HG03097 (cell line): Measurements from ENCODE around the gene VPS37B.
"Not testable (repeated sequence)": the region's sequence is repeated elsewhere in the genome, so short reads cannot be mapped to it uniquely, and the experiment has no call there.

Source experiments
- ATAC-seq: cut with Tn5 transposase; IDR thresholded peaks from one replicate; pipeline ENCODE4 v1.9.1; 2021; ENCODE audit not compliant: unreplicated experiment, low FRiP score

Gene VPS37B, protein sequence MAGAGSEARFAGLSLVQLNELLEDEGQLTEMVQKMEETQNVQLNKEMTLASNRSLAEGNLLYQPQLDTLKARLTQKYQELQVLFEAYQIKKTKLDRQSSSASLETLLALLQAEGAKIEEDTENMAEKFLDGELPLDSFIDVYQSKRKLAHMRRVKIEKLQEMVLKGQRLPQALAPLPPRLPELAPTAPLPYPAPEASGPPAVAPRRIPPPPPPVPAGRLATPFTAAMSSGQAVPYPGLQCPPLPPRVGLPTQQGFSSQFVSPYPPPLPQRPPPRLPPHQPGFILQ

DNA sequence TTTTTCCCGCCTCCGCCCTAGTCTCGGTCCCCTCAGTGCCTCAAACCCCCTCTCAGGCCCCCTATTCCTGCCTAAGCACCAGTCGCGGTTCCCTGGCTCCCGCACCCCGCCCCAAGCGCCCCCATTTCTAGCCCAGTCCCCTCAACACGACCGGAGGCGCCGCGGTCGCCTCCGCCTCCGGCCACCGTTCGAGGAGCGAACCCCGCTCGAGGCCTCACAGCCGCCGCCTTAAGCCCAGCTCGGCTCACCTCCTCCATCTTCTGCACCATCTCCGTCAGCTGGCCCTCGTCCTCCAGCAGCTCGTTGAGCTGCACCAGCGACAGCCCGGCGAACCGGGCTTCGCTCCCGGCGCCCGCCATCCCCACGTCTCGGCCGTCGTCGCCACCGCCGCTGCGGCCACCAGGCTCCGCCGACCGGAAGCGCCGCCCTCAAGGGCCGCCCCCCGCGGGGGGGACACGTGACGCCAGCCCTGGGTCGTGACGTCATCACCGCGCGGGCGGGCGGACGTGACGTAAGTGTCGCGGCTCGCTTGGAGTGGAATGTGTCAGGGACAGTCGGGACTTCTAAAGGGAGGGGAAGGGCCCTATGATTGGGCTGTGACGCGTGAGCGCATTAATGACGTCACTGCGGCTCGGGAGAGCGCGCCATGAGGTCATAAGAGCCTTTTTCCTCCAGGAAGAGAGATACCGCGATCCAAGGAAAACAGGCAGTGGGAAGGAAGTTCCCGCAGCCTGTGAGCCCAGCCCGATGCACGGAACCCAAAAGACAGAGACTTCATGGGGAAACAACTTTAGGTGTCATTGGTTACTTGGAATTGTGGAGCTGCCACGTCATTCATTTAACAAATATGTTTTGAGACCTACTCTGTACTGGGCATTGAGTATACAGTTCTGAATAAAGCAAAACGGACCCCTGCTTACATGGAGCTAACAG is at the start of gene VPS37B:
TSS of gene VPS37B (minus strand) at position 421 of the 933 bp plus-strand sequence. CDS start at position 359, 62 bp downstream.
- peak; percentile 36 for ATAC-seq

DNA sequence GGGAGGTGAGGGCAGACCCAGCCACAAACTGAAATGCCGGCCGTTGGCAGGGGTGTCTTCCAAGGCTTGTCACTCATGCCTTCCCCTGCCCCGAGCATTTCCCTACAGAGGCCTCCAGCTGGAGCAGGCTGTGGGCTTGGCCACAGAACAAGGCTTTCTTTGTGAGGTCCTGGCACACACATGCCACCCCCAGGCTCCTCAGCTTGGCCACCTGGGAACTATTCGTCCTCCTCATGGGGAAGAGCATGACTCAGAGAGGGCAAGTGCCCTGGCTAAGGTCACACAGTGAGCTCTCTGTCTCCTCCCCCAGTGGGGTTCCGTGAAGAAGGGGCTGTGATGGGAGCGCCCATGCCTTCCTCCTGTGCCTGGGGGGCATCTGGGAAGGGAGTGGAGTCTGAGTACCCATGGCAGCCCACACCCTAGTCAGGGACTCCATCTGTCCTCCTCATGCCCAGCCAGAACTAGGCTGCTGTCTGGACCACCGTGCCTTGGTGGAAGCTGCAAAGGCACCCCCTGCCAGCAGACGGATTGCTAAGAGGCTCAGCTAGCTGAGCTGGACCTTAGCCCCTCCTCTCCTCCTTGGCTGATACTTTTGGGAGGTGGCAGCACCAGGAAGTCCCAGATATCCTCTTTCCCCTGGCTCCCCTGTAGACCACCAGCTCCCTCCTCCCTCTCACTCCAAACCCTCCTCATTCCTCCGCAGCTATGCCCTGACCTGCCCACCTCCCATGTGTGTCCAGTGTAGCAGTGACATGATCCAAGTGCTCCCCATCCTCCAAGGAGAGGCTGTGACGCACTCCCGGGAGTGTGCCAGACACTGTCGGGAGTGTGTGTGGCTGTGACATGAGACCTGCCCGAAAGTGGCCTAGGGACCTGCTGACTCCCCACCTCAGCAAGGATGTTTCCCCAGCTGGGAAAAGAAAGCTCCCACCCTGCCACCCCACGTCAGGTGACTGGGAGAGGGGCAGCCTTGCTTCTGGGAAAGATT is 49.0 kb upstream of the VPS37B start:
- ATAC-seq = no peak

DNA sequence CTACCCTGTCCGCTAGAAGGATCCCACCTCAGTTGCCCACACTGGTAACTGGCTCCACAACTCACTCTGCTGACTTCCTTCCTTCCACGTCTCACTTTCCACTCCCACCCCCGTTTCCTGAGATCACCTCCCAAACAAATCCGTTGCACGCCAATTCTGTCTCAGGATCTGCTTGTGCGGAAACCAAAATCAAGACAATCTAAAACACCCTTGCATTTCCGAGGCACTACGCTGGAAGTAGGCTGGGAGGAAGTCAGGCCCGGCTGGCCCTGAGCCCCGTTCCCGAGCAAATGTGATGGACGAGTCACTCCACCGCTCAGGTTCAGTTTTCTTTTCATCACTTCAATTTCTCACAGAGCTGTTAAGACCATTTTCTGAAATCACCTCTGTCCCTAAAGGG is 47.3 kb upstream of the VPS37B start:
- no peak for ATAC-seq

DNA sequence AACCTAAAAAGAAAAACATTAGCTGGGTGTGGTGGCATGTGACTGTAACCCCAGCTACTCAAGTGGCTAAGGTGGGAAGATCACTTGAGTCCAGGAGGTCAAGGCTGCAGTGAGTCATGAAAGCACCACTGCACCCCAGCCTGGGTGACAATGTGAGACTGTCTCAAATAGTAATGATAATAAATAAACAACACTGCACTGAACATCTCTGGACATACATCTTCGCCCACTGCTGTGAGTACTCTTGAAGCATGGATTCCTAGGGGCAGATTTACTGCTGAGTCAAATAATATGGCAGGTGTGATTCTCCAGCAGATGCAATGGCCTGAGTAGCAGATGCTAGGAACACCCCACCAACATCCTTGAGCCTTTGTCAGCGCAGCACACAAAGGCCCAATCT is 46.7 kb upstream of the VPS37B start:
- ATAC-seq = no peak

DNA sequence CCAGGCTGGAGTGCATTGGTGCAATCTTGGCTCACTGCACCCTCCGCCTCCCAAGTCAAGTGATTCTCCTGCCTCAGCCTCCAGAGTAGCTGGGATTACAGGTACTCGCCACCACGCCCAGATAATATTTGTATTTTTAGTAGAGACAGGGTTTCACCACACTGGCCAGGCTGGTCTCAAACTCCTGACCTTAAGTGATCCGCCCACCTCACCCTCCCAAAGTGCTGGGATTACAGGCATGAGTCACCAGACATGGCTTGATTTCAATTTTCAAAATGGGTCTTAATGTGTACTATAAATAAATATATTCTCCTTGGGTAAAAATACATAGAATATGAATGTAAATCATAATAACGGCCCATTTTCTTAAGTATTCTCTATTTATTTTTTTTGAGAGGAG is 45.4 kb upstream of the VPS37B start:
- not testable (repeated sequence) for ATAC-seq

DNA sequence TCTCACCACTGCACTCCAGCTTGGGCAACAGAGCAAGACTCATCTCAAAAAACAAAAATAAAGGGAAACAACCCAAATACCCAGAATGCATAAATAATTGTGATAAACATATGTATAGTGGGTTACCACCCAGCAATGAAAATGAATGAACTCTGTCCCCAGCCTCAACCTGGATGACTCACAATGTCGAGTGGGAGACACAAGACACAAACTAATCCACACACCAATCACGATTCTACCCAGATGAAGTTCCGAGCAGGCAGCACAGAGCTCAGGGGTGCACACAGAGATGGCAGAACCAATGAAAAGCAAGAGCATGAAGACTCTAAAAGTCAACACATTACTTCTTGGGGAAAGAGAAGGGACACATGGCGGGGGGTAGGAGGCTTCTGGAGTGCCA is 43.2 kb upstream of the VPS37B start:
- no peak for ATAC-seq

DNA sequence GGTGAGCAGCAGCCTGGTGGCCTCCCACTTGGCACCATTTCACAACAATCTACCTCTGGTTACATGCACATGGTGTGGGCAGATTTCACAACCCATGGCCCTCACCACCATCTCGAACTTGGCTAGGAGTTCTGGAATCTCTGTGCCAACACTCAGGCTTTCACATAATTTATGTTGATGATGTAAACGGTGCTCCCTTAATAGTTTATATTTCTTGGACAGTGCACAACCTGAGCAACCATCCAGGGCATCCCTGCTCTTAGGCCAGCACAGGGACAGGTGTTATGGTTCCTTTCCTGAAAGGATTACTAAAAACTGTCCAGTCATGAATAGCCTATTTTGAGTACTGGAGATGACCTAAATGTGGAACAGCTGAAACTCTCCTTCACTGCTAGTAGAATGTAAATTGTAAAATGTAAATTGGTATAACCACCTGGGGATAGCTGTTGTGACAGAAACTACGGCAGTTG is 41.7 kb upstream of the VPS37B start:
- no peak for ATAC-seq

DNA sequence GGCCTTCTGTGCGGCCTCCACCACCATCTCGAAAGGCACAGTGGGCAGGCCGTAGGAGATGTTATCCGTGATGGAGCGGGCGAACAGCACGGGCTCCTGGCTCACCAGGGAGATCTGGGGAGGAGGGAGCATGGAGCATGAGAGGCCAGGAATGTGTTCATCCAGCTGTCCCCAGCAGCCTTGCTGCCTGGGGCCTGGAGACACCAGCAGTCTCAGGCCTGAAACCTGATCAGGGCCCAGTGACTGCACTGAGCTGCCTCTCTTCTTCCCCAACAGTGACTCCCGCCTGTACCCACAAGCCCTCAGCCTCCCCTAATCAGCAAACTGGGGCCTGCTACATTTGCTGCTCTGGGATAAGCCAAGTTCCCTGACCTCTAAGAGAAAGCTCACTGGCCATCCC is 39.4 kb upstream of the VPS37B start:
- no peak for ATAC-seq

DNA sequence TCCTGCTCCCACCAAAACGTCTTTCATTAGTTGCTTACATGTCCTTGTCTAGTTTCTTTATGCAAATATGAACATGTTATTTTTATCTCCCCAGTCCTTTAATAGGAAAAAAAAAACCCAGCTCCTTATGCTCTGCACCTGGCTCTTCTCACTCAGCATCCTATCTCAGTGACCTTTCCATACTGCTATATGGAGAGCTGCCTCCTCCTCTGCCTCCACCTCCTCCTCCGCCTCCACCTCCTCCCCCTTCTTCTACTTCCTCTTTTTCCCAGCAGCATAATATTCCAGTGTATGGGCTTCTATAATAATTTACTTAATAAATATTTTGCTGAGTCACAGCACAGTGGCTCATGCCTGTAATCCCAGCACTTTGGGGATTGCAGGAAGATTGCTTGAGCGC is 38.8 kb upstream of the VPS37B start:
- no peak for ATAC-seq

DNA sequence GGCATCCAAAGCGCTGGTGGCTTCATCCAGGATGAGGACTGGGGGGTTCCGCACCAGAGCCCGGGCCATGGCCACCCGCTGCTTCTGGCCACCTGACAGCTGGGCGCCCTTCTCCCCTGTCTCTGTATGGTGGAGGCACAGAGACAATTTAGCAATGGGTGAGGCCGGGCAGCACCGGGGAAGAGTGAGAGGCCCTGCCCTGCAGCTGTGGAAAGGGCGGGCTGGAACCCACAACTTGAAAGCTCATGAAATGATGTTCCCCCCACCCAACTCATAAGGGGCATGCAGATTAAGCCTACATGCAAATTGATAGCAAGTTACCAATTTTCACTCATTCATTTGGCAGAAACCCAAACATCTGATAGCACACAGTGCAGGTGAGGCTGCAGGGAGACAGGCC is 36.3 kb upstream of the VPS37B start:
- no peak for ATAC-seq

DNA sequence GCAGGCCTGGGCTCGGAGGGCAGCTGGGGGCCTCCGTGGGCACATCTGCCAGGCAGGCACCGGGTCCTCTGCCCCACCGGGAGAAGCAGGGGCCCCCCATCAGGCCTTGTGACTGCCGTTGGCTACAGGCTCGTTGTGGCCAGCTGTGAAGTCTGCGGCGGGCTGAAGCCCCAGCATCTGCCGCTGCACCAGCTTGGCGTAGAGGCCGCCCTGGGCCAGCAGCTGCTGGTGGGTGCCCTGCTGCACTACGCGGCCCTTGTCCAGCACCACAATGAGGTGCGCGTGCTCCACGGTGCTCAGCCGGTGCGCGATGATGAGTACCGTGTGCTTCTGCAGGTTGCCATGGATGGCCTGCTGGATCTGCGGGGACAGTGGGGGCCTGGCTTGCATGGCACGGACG is 33.9 kb upstream of the VPS37B start:
- ATAC-seq = no peak

DNA sequence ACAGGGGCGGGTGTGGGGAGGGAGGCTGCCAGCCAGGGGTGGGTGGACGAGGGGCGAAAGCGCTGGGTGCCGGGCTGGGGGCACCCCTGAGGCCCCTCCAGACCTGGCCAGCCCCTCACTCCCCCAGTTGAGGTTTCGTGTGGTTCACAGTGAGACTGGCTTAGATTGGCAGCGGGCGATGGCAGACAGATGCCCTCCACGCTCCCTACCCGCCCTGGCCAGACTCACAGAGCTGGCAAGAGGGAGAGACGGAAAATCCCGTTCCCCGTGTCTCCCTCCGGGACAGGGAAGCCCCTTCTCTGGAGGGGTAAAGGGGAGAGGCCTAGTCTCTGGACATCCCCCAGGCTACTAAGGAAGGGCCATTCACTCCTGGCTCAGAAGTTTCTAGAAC is 33.2 kb upstream of the VPS37B start:
- ATAC-seq = no peak

DNA sequence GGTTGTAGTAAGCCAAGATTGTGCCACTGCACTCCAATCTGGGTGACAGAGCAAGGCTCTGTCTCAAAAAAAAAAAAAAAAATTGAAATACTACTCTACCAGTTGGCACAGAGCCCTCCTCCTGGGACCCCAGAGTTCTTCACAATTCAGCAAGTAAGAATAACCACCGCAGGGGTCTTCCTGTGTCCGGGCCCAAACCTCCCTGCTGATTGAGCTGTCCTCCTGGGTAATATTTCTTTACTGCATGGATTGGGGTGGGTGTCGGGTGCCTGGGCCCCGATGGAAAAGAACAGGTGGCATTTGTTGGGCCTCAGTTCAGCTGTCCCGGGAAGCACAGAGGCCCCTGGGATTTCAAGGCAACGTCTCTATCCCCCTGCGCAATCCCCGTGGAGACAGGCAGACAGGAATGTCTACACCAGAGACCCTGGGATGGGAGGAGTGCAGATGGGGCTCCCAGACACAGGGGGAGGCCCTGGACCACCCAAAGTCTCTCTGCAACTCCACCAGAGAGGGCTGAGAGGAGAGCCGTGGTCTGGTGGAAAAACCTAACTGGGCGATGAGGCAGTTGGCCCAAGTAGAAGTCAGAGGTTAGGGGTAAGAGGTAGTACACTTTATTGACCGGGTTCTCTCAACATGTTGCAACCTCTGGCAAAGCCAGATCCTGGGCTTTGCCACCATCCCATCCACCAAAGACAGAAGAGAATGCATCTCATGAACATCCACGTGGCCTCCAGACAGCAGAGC is 32.7 kb upstream of the VPS37B start:
- no peak for ATAC-seq

DNA sequence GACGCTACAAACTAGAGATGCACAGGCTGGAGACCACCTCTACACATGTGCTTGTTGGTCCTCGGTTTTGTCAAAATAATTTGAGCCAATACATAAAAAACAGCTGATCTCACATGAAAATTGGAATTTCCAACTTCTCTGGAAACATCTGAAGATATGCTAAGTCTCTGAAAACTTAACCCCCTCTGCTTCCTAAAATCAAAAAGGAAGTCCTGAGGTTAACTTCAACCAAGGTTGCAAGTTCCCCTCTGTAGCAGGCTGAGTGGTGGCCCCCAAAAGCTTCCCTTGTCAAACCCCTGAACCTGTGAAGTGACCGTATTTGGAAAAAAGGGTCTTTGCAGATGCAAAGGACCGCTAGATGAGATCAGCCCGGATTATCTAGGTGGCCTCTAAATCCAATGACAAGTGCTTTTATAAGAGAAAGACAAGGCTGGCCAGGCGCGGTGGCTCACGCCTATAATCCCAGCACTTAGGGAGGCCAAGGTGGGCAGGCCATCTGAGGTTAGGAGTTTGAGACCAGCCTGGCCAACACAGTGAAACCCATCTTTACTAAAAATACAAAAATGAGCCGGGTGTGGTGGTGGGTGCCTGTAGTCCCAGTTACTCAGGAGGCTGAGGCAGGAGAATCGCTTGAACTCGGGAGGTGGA is 32.0 kb upstream of the VPS37B start:
- ATAC-seq = no peak

DNA sequence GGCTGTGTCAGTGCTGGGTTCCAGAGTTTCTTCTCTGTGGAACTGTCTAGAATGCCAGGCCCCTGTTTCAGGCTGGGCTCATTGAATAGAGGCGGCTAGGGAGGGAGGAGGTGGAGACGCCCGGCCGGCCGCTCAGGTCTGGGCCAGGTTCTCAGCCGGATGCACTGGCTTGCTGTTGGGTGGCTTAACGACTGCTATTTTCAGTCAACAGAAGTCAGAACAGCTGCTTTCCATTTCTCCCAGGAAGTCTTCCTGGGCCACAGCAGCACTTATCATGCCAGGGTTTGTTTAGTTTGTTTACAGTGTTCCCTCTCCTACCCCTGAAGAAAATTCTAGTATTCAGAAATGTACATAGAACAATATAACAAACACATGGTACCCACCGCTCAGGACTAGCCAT is 26.0 kb upstream of the VPS37B start:
- ATAC-seq = no peak

DNA sequence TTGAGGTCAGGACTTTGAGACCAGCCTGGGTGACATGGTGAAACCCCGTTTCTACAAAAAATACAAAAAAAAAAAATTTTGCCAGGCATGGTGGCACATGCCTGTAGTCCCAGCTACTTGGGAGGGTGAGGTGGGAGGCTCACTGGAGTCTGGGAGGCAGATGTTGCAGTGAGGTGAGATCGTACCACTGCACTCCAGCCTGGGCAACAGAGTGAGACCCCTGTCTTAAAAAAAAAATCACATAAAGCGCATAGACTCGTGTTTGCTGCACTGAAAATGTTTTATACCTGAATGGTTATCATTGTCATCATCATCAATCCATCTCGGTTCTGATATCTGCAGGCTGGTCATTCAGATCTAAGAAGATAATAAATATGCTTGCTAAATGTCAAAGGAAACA is 24.8 kb upstream of the VPS37B start:
- no peak for ATAC-seq

DNA sequence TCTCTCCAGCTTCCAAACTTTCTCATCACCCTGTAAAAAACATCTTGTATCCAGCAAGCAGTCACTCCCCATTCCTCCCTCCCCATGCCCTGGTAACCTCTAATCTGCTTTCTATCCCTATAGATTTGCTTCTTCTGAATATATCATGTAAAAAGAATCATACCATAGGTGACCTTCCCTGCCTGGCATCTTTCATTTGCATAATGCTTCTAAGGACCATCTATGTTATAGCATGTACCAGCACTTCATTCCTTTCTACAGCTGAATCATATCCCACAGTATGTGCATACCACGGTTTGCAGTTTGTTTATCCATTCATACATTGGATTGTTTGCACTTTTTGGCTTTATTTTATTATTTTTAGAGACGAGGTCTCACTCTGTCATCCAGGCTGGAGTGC is 22.9 kb upstream of the VPS37B start:
- no peak for ATAC-seq

DNA sequence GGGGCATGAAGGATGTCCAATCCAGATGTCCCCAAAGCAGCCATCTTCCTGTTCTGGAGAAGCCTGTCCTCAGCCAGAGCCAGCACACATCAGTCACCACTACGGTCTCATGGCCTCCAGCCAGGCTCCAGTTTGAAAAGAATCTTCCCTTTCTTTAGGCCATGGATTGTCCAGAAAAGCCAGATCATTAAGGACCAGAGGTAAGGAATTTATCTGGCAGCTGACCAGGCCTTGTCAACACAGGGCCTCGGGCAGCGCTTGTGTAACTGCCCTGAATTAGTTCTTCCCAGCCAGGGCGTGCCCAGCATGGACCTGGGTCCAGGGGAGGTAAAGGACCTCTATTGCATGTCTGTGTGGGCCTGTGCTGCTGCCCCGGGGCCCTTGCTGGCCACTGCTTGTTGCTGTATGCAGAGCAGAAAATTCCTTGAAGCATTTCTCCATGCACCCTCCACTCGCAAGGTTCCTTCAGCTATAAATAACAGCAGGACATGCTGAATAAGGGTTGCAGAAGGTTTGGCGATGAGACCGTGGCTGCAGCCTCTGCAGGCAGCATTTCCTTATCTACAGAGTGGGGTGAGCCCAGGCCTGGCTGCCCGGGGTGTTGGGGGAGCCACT is 21.7 kb upstream of the VPS37B start:
- no peak for ATAC-seq
